HuH-7 (cell line): Measurements from ENCODE around the gene ILKAP.

Experiments used
- DNase-seq: peaks from one replicate; pipeline ENCODE4 v3.0.0; 2011; ENCODE audit warnings: low spot score

The ILKAP gene

GRCh38 chr2:238135601-238136150, 67.8 kb downstream of the ILKAP start:
- DNase-seq = no peak

GRCh38 chr2:238134393-238134785, 69.1 kb downstream of the ILKAP start:
- DNase-seq = no peak

- DNase-seq = peak; percentile 64
These were observed 69.7 kb downstream of the ILKAP start for GRCh38 chr2:238133499-238134392.

GRCh38 chr2:238132463-238133450, 70.7 kb downstream of the ILKAP start:
- DNase-seq = no peak

- no peak for DNase-seq
These were observed 71.6 kb downstream of the ILKAP start for GRCh38 chr2:238131761-238132462.

GRCh38 chr2:238130696-238131628, 72.5 kb downstream of the ILKAP start:
- no peak for DNase-seq

GRCh38 chr2:238130111-238130695, 73.3 kb downstream of the ILKAP start:
- DNase-seq = no peak

GRCh38 chr2:238129166-238130010, 74.1 kb downstream of the ILKAP start:
- no peak for DNase-seq

- no peak for DNase-seq
These were observed 74.9 kb downstream of the ILKAP start for GRCh38 chr2:238128534-238129001.

- DNase-seq = no peak
These were observed 75.4 kb downstream of the ILKAP start for GRCh38 chr2:238128061-238128440.

GRCh38 chr2:238127165-238128060, 76.1 kb downstream of the ILKAP start:
- peak; percentile 66 for DNase-seq

GRCh38 chr2:238126775-238127164, 76.7 kb downstream of the ILKAP start:
- DNase-seq = no peak

- no peak for DNase-seq
These were observed 77.2 kb downstream of the ILKAP start for GRCh38 chr2:238126338-238126737.

- no peak for DNase-seq
These were observed 78.2 kb downstream of the ILKAP start for GRCh38 chr2:238125127-238125885.

GRCh38 chr2:238124488-238125126, 78.9 kb downstream of the ILKAP start:
- DNase-seq = no peak

GRCh38 chr2:238123991-238124470, 79.5 kb downstream of the ILKAP start:
- DNase-seq = no peak
